ENCODE measurements around the gene PGBD1. TPM values are rescaled to one million over a fixed set of nuclear protein-coding genes. Genes with fewer than 3 reads are reported as not detected.

PGBD1 gene
- total RNA-seq, 4 donors from 2014 or later, result 1.4 to 5.4 (median 4.1) TPM

DNA sequence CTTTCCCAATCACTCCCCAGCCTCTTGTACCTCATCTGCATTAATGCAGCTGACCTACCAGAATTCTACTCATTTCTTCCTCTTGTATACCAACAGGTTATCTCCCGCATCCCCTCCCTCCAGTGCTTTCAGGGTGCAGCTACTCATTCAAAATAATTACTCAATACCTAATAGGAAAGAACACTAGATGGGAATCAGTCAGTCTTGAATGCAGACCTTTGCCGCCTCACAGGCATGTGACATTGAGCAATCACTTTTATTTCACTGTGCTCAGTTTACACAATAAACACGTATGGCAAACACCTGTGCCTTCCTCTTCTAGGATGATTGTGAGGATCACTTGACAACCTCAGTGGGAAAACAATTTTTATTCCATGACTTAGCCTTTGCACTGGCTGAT lies 41.3 kb downstream of the PGBD1 start:
- no peaks in the 10 kb centered on the region for H3K27me3 ChIP-seq
- intact Hi-C loops (cut with DNase I), result no loop called here
- no peaks in the 10 kb centered on the region for H3K4me1 ChIP-seq
- TF ChIP-seq, protein P1, sequence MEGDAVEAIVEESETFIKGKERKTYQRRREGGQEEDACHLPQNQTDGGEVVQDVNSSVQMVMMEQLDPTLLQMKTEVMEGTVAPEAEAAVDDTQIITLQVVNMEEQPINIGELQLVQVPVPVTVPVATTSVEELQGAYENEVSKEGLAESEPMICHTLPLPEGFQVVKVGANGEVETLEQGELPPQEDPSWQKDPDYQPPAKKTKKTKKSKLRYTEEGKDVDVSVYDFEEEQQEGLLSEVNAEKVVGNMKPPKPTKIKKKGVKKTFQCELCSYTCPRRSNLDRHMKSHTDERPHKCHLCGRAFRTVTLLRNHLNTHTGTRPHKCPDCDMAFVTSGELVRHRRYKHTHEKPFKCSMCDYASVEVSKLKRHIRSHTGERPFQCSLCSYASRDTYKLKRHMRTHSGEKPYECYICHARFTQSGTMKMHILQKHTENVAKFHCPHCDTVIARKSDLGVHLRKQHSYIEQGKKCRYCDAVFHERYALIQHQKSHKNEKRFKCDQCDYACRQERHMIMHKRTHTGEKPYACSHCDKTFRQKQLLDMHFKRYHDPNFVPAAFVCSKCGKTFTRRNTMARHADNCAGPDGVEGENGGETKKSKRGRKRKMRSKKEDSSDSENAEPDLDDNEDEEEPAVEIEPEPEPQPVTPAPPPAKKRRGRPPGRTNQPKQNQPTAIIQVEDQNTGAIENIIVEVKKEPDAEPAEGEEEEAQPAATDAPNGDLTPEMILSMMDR (IDR thresholded peaks at IDR 0.05), result no peak
- no peak for TF ChIP-seq POLR2A (IDR thresholded peaks at IDR 0.05)
- peaks cover 18 to 26% of the 10 kb centered on the region in 2 donors for H3K36me3 ChIP-seq
- no peak overlapping the region for H3K27ac ChIP-seq
- no peak for DNase-seq
- H3K9me3 ChIP-seq, result no peaks in the 10 kb centered on the region
- no peak overlapping the region for H3K4me3 ChIP-seq (replicated peaks in 1 of 3)
- WGBS, 2 donors, result 93 to 95% methylated on average over 3 of the region's 3 CpGs

- H3K36me3 ChIP-seq, result peaks cover 21 to 26% of the 10 kb centered on the region in 2 donors
- no peaks in the 10 kb centered on the region for H3K4me1 ChIP-seq
- no peaks in the 10 kb centered on the region for H3K9me3 ChIP-seq
- no peak overlapping the region for H3K4me3 ChIP-seq (replicated peaks in 1 of 3)
- H3K27ac ChIP-seq, result no peak overlapping the region
- intact Hi-C loops (cut with DNase I), result no loop called here
- TF ChIP-seq, protein P1 (IDR thresholded peaks at IDR 0.05), result no peak
- no peak for TF ChIP-seq POLR2A (IDR thresholded peaks at IDR 0.05)
- no peak for DNase-seq
- 88 to 97% methylated on average over 1 of the region's 1 CpG for WGBS, 2 donors
- no peaks in the 10 kb centered on the region for H3K27me3 ChIP-seq
Measured at GRCh38 chr6:28323813-28324424, 42.5 kb downstream of the PGBD1 start.

DNA sequence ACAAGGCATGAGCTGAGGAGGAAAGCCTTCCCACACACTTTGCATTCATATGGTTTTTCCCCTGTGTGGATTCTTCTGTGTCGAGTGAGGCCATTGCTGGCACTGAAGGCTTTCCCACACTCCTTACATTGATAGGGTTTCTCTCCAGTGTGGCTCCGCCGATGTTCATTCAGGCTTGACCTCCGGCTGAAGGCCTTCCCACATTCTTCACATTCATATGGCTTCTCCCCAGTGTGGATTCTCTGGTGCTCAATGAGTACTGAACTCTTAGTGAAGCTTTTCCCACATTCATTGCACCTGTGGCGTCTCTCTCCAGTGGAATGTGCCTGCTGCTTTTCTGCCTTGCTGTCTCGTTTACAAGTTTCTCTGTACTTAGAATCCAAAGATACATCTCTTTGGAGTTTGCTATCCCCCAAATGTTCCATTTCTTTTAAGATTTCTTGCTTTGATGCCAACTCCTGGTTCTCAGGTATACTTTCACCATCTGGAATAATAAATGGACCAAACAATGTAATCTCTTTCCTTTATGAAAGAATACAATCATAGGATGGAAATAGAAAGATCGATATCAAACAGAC lies 45.1 kb downstream of the PGBD1 start:
- TF ChIP-seq, protein P1 (IDR thresholded peaks at IDR 0.05), result no peak
- no peak for TF ChIP-seq POLR2A (IDR thresholded peaks at IDR 0.05)
- H3K9me3 ChIP-seq, result no peaks in the 10 kb centered on the region
- no peak overlapping the region for H3K27ac ChIP-seq
- H3K4me3 ChIP-seq (replicated peaks in 1 of 3), result no peak overlapping the region
- H3K4me1 ChIP-seq, result no peaks in the 10 kb centered on the region
- peaks cover 25 to 26% of the 10 kb centered on the region in 2 donors for H3K36me3 ChIP-seq
- no peak for DNase-seq
- intact Hi-C loops (cut with DNase I), result no loop called here
- 93 to 97% methylated on average over 7 of the region's 7 CpGs for WGBS, 2 donors
- H3K27me3 ChIP-seq, result no peaks in the 10 kb centered on the region

DNA sequence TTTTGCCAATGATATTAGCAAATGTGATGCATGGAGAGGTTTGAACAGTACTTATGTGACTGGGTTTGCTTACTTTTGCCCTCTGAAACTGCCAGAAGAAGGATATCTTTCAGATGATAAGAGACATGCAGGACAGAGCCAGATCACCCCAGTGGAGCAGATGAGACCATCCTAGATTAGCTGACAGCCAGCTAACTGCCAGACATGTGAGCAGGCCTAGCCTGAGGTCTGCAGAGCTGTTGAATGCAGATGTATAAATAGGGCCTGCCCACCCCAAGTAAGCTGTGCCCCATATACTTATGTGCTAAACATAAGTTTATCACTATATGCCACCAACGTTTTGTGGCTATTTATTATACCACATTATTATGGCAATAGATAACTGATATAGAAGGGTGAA lies 48.7 kb downstream of the PGBD1 start:
- Histone ChIP-seq H3K4me3 (replicated peaks in 1 of 3) (no peak overlapping the region), H3K27ac (no peak overlapping the region), H3K27me3 (no peaks in the 10 kb centered on the region), H3K9me3 (no peaks in the 10 kb centered on the region), H3K4me1 (peaks cover 0 to 2% of the 10 kb centered on the region in 2 donors), H3K36me3 (peaks cover 24 to 25% of the 10 kb centered on the region in 2 donors)
- intact Hi-C loops (cut with DNase I), result no loop called here
- DNase-seq, result no peak
- TF ChIP-seq, protein P1 (IDR thresholded peaks at IDR 0.05), result no peak
- no peak for TF ChIP-seq POLR2A (IDR thresholded peaks at IDR 0.05)
- WGBS, 2 donors, result 82 to 84% methylated on average over 1 of the region's 1 CpG

DNA sequence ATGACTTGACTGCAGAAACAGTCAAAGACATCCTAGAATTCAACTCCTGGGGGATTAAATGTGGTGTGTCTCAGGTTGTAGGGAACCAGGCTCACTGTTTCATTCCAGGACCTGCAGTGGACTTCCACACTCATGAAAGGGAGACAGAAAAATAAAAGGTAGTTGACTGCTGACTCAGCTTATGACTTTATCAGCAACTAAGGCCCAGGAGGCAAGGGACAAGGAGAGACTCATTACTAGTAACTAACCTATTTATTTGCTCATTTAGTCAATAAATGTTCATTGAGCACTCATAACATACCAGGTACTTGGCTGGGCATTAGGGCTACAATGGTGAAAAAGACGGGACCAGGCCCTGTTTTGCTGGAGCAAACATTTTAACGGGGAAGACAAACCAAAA lies 51.7 kb downstream of the PGBD1 start:
- Histone ChIP-seq H3K4me3 (replicated peaks in 1 of 3) (no peak overlapping the region), H3K27ac (no peak overlapping the region), H3K9me3 (no peaks in the 10 kb centered on the region), H3K27me3 (no peaks in the 10 kb centered on the region), H3K4me1 (peaks cover 9 to 12% of the 10 kb centered on the region in 2 donors), H3K36me3 (peaks cover 0 to 6% of the 10 kb centered on the region in 2 donors)
- TF ChIP-seq, protein P1 (IDR thresholded peaks at IDR 0.05), result no peak
- TF ChIP-seq POLR2A (IDR thresholded peaks at IDR 0.05), result no peak
- no peak for DNase-seq
- 95% methylated on average over 2 of the region's 2 CpGs for WGBS, 2 donors
- intact Hi-C loops (cut with DNase I), result no loop called here
